ENCODE data around the gene GCNA. TPM values are rescaled to one million over a fixed set of nuclear protein-coding genes. Genes with fewer than 3 reads are reported as not detected.
"Not testable (repeated sequence)": the region's sequence is repeated elsewhere in the genome, so short reads cannot be mapped to it uniquely, and the experiment has no call there.

Gene GCNA
- total RNA-seq, 1 experiment from 2014 or later: 3.0 TPM

GRCh38 chrX:71638409-71638808 lies 60.2 kb downstream of the GCNA start:
- H3K36me3 ChIP-seq (ENCODE audit: insufficient read depth, low read length, poor library complexity, severe bottlenecking): no peaks in the 10 kb centered on the region
- no TSS peak for BruUV-seq (replicated peaks)
- H3K9me3 ChIP-seq (ENCODE audit: low read depth, low read length, poor library complexity, severe bottlenecking): no peaks in the 10 kb centered on the region
- no peak overlapping the region for H3K4me3 ChIP-seq (ENCODE audit: low read depth, low read length, poor library complexity, severe bottlenecking)
- H3K4me1 ChIP-seq (ENCODE audit: insufficient read depth, low read length, poor library complexity, severe bottlenecking): no peaks in the 10 kb centered on the region
- intact Hi-C loops (cut with micrococcal nuclease; ENCODE audit: unreplicated experiment): no loop called here
- H3K27me3 ChIP-seq (replicated peaks; ENCODE audit: insufficient read depth, low read depth, low read length, poor library complexity): no peaks in the 10 kb centered on the region
- POLR2A ChIA-PET (ENCODE audit: low non-redundant PET): no interaction called here
- H3K27ac ChIP-seq (ENCODE audit: low read depth, low read length, poor library complexity, severe bottlenecking): no peak overlapping the region
- no peak for TF ChIP-seq EZH2 (IDR thresholded peaks at IDR 0.05; ENCODE audit: borderline replicate concordance, low read depth, low read length, poor library complexity, severe bottlenecking)
- TF ChIP-seq CTCF (conservative IDR thresholded peaks at IDR 0.05; ENCODE audit: low read depth, low read length): no peak
- CTCF ChIA-PET: no interaction called here
- no peak for DNase-seq (ENCODE audit: low spot score)

- POLR2A ChIA-PET (ENCODE audit: low non-redundant PET): no interaction called here
- CTCF ChIA-PET: no interaction called here
- DNase-seq (ENCODE audit: low spot score): no peak
- Histone ChIP-seq H3K36me3 (ENCODE audit: insufficient read depth, low read length, poor library complexity, severe bottlenecking) (no peaks in the 10 kb centered on the region), H3K27ac (ENCODE audit: low read depth, low read length, poor library complexity, severe bottlenecking) (no peak overlapping the region), H3K4me3 (ENCODE audit: low read depth, low read length, poor library complexity, severe bottlenecking) (no peak overlapping the region), H3K9me3 (ENCODE audit: low read depth, low read length, poor library complexity, severe bottlenecking) (no peaks in the 10 kb centered on the region), H3K27me3 (replicated peaks; ENCODE audit: insufficient read depth, low read depth, low read length, poor library complexity) (no peaks in the 10 kb centered on the region), H3K4me1 (ENCODE audit: insufficient read depth, low read length, poor library complexity, severe bottlenecking) (no peaks in the 10 kb centered on the region)
- intact Hi-C loops (cut with micrococcal nuclease; ENCODE audit: unreplicated experiment): no loop called here
- TF ChIP-seq CTCF (conservative IDR thresholded peaks at IDR 0.05; ENCODE audit: low read depth, low read length) (no peak), EZH2 (IDR thresholded peaks at IDR 0.05; ENCODE audit: borderline replicate concordance, low read depth, low read length, poor library complexity, severe bottlenecking) (no peak)
- no TSS peak for BruUV-seq (replicated peaks)
These were observed 61.8 kb downstream of the GCNA start for GRCh38 chrX:71640002-71640401.

- intact Hi-C loops (cut with micrococcal nuclease; ENCODE audit: unreplicated experiment); POLR2A ChIA-PET (ENCODE audit: low non-redundant PET); H3K9me3 ChIP-seq (ENCODE audit: low read depth, low read length, poor library complexity, severe bottlenecking); H3K4me3 ChIP-seq (ENCODE audit: low read depth, low read length, poor library complexity, severe bottlenecking); H3K4me1 ChIP-seq (ENCODE audit: insufficient read depth, low read length, poor library complexity, severe bottlenecking); H3K27ac ChIP-seq (ENCODE audit: low read depth, low read length, poor library complexity, severe bottlenecking); H3K36me3 ChIP-seq (ENCODE audit: insufficient read depth, low read length, poor library complexity, severe bottlenecking); CTCF ChIA-PET; H3K27me3 ChIP-seq (replicated peaks; ENCODE audit: insufficient read depth, low read depth, low read length, poor library complexity); DNase-seq (ENCODE audit: low spot score); BruUV-seq (replicated peaks): not testable (repeated sequence)
These were observed 66.2 kb downstream of the GCNA start for GRCh38 chrX:71644406-71644805.

- intact Hi-C loops (cut with micrococcal nuclease; ENCODE audit: unreplicated experiment): loop anchor here (5.0 kb wide), 1 partner anchor 233 kb away; no protein-coding TSS in a partner anchor
- BruUV-seq (replicated peaks): no TSS peak
- no peak for DNase-seq (ENCODE audit: low spot score)
- Histone ChIP-seq H3K36me3 (ENCODE audit: insufficient read depth, low read length, poor library complexity, severe bottlenecking) (no peaks in the 10 kb centered on the region), H3K27ac (ENCODE audit: low read depth, low read length, poor library complexity, severe bottlenecking) (no peak overlapping the region), H3K27me3 (replicated peaks; ENCODE audit: insufficient read depth, low read depth, low read length, poor library complexity) (no peaks in the 10 kb centered on the region), H3K4me1 (ENCODE audit: insufficient read depth, low read length, poor library complexity, severe bottlenecking) (no peaks in the 10 kb centered on the region), H3K4me3 (ENCODE audit: low read depth, low read length, poor library complexity, severe bottlenecking) (no peak overlapping the region), H3K9me3 (ENCODE audit: low read depth, low read length, poor library complexity, severe bottlenecking) (no peaks in the 10 kb centered on the region)
- CTCF ChIA-PET: no interaction called here
- TF ChIP-seq CTCF (conservative IDR thresholded peaks at IDR 0.05; ENCODE audit: low read depth, low read length): no peak
- TF ChIP-seq EZH2 (IDR thresholded peaks at IDR 0.05; ENCODE audit: borderline replicate concordance, low read depth, low read length, poor library complexity, severe bottlenecking): no peak
- POLR2A ChIA-PET (ENCODE audit: low non-redundant PET): no interaction called here
These were observed 72.2 kb downstream of the GCNA start for GRCh38 chrX:71650333-71650969.

Measured in A673 (cell line).